ENCODE data around the gene PTDSS2.

- TF ChIP-seq TP53 (CRISPR knock-in tag; conservative IDR thresholded peaks at IDR 0.05) (no peak), KAT7 (CRISPR knock-in tag; IDR thresholded peaks at IDR 0.05; ENCODE audit: borderline replicate concordance) (peak; percentile 62; the same call in 1 of the 2 replicates), RAD51 (IDR thresholded peaks at IDR 0.05; ENCODE audit: borderline replicate concordance) (no peak), RELA (CRISPR knock-in tag; IDR thresholded peaks at IDR 0.05) (no peak), BCL3 (CRISPR knock-in tag; IDR thresholded peaks at IDR 0.05) (no peak; the same call in 1 of the 2 replicates), MAX (IDR thresholded peaks at IDR 0.05) (no peak; the same call in 1 of the 2 replicates), STAT5B (CRISPR knock-in tag; IDR thresholded peaks at IDR 0.05) (no peak), ZBTB46 (CRISPR knock-in tag; IDR thresholded peaks at IDR 0.05; ENCODE audit: borderline replicate concordance) (no peak)
These were observed 85.7 kb downstream of the PTDSS2 start, which contains the start of gene HRAS for GRCh38 chr11:535519-536454.
